DOHH2 (cell line): ENCODE measurements around the gene EIF4EBP3.

Experiments
- H3F3A ChIP-seq: fragments of 200-600 bp; sonication (generic), shearing (Covaris generic); 2 replicates; pipeline ENCODE4 v1.6.0; 2016; ENCODE audit warnings: antibody characterized with exemption, mild to moderate bottlenecking; ENCODE audit not compliant: control insufficient read depth, insufficient read depth
- H3K27ac ChIP-seq: fragments of 200-600 bp; sonication (generic); 2 replicates; pipeline ENCODE4 v1.5.1; 2014; ENCODE audit warnings: low read depth, mild to moderate bottlenecking, low read length, moderate library complexity
- H3K27me3 ChIP-seq: fragments of 200-600 bp; sonication (generic); 2 replicates; pipeline ENCODE4 v1.6.1; 2014; ENCODE audit warnings: mild to moderate bottlenecking, low read length, mixed read lengths; ENCODE audit not compliant: control insufficient read depth
- H3K36me3 ChIP-seq: fragments of 200-600 bp; sonication (generic); 2 replicates; pipeline ENCODE4 v1.6.1; 2014; ENCODE audit warnings: mild to moderate bottlenecking, low read length, moderate library complexity, mixed read lengths; ENCODE audit not compliant: control insufficient read depth
- H3K4me1 ChIP-seq: fragments of 200-600 bp; sonication (generic); 2 replicates; pipeline ENCODE4 v1.6.1; 2014; ENCODE audit warnings: mild to moderate bottlenecking, low read length, mixed read lengths; ENCODE audit not compliant: control insufficient read depth
- H3K4me2 ChIP-seq: fragments of 200-600 bp; sonication (generic); 2 replicates; pipeline ENCODE4 v1.6.0; 2014; ENCODE audit warnings: mild to moderate bottlenecking, low read length, moderate library complexity
- H3K4me3 ChIP-seq: fragments of 200-600 bp; sonication (generic); 2 replicates; pipeline ENCODE4 v1.5.1; 2014; ENCODE audit warnings: mild to moderate bottlenecking, low read length, mixed read lengths
- H3K79me2 ChIP-seq: fragments of 200-600 bp; sonication (generic); 2 replicates; pipeline ENCODE4 v1.6.1; 2014; ENCODE audit warnings: mild to moderate bottlenecking, low read length, mixed read lengths; ENCODE audit not compliant: control insufficient read depth
- H3K9me2 ChIP-seq: fragments of 200-600 bp; sonication (generic); replicated peaks from 2 replicates; pipeline ENCODE4 v1.6.1; 2014; ENCODE audit warnings: mild to moderate bottlenecking, low read length, mixed read lengths; ENCODE audit not compliant: control insufficient read depth
- H3K9me3 ChIP-seq: fragments of 200-600 bp; sonication (generic); 2 replicates; pipeline ENCODE4 v1.6.1; 2014; ENCODE audit warnings: antibody characterized with exemption, low read length, mixed read lengths; ENCODE audit not compliant: control insufficient read depth, insufficient read depth
- H4K20me1 ChIP-seq: fragments of 200-600 bp; sonication (generic); 2 replicates; pipeline ENCODE4 v1.6.0; 2014; ENCODE audit warnings: low read depth, mild to moderate bottlenecking, antibody characterized with exemption, low read length, moderate library complexity; ENCODE audit not compliant: control insufficient read depth, insufficient read depth
- EZH2phosphoT487 ChIP-seq: fragments of 200-600 bp; sonication (generic); IDR thresholded peaks from 2 replicates; pipeline ENCODE4 v1.6.1; 2017; ENCODE audit warnings: borderline replicate concordance, mild to moderate bottlenecking, antibody characterized with exemption, low read length, moderate library complexity, mixed read lengths
- TF ChIP-seq, protein P1 (sequence below): fragments of 200-600 bp; sonication (generic); IDR thresholded peaks from one replicate; pipeline ENCODE4 v1.5.1; 2014; ENCODE audit warnings: antibody characterized with exemption, mild to moderate bottlenecking, low read depth, low read length; ENCODE audit not compliant: poor library complexity, severe bottlenecking

EIF4EBP3 gene

DNA sequence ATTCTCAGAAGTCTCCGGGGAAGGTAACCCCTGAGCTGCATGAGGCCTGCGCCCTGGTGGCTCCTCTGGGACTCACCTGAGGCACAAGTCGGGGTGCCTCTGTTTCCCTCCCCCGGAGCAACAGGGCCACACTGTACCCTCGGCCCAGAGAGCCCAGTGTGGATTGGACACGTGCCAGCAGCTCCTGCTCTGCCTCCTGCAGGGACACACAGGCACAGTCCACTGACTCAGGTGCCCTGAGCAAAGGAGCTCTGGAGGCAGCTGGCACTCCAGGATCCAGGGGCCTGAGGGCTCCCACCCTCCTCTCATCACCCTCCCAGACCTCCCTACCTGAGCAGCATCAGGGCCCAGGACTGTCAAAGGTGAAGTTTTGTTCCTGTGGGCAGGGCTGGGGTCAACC, 46.7 kb downstream of the EIF4EBP3 start:
- peaks cover 15% of the 10 kb centered on the region for H3K27me3 ChIP-seq
- H3K9me3 ChIP-seq = no peaks in the 10 kb centered on the region
- H3K4me1 ChIP-seq = no peaks in the 10 kb centered on the region
- H3K79me2 ChIP-seq = no peaks in the 10 kb centered on the region
- no peak overlapping the region for H3K4me3 ChIP-seq
- H3K36me3 ChIP-seq = no peaks in the 10 kb centered on the region
- TF ChIP-seq EZH2phosphoT487 = no peak
- TF ChIP-seq, protein P1, sequence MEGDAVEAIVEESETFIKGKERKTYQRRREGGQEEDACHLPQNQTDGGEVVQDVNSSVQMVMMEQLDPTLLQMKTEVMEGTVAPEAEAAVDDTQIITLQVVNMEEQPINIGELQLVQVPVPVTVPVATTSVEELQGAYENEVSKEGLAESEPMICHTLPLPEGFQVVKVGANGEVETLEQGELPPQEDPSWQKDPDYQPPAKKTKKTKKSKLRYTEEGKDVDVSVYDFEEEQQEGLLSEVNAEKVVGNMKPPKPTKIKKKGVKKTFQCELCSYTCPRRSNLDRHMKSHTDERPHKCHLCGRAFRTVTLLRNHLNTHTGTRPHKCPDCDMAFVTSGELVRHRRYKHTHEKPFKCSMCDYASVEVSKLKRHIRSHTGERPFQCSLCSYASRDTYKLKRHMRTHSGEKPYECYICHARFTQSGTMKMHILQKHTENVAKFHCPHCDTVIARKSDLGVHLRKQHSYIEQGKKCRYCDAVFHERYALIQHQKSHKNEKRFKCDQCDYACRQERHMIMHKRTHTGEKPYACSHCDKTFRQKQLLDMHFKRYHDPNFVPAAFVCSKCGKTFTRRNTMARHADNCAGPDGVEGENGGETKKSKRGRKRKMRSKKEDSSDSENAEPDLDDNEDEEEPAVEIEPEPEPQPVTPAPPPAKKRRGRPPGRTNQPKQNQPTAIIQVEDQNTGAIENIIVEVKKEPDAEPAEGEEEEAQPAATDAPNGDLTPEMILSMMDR = no peak
- H4K20me1 ChIP-seq = no peaks in the 10 kb centered on the region
- no peak overlapping the region for H3K4me2 ChIP-seq
- no peaks in the 10 kb centered on the region for H3K9me2 ChIP-seq
- no peak overlapping the region for H3K27ac ChIP-seq
- H3F3A ChIP-seq = no peaks in the 10 kb centered on the region

DNA sequence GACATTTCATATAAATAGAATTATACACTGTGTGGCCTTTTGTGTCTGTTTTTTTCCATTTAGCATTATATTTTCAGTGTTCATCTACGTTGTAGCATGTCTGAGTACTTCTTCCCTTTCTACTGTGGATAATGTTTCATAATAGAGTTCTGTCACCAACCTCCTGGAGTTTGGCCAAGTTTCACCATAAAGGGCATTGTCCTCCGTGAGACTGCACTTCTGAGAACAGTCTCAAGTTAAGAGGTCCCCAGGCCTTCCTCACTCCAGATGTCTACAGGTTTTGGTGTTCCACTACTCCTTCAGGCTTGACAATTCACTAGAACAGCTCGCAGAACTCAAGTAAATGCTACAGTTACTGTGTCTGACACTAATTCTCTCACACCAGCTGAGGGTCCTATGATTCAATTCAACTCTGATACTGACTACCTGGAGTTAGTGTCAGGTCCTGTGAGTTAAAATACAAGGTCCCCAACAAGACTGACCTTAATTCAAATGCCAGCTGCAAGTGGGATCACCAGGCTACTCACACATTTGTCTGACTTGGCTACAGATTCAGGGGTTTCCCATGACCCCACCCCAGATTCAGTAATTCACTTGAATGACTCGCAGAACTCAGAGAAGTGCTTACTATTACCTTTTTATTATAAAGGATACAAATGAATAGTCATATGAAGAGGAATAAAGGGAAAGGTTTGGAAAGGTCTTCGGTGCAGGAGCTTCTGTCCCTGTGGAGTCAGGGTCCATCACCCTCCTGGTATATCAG, 48.3 kb downstream of the EIF4EBP3 start:
- no peaks in the 10 kb centered on the region for H3K9me3 ChIP-seq
- no peak for TF ChIP-seq EZH2phosphoT487
- TF ChIP-seq, protein P1 = no peak

GRCh38 chr5:140596321-140596741, 48.9 kb downstream of the EIF4EBP3 start:
- no peak overlapping the region for H3K4me2 ChIP-seq
- TF ChIP-seq, protein P1 = no peak
- no peaks in the 10 kb centered on the region for H4K20me1 ChIP-seq
- no peaks in the 10 kb centered on the region for H3F3A ChIP-seq
- H3K36me3 ChIP-seq = no peaks in the 10 kb centered on the region
- H3K4me1 ChIP-seq = no peaks in the 10 kb centered on the region
- no peaks in the 10 kb centered on the region for H3K79me2 ChIP-seq
- H3K9me3 ChIP-seq = no peaks in the 10 kb centered on the region
- no peak overlapping the region for H3K27ac ChIP-seq
- peaks cover 15% of the 10 kb centered on the region for H3K27me3 ChIP-seq
- H3K9me2 ChIP-seq = no peaks in the 10 kb centered on the region
- H3K4me3 ChIP-seq = no peak overlapping the region

More for the DNA sequence above, 48.3 kb downstream of the EIF4EBP3 start:
- H4K20me1 ChIP-seq = no peaks in the 10 kb centered on the region
- no peaks in the 10 kb centered on the region for H3F3A ChIP-seq
- no peak overlapping the region for H3K4me2 ChIP-seq
- H3K4me1 ChIP-seq = no peaks in the 10 kb centered on the region
- no peaks in the 10 kb centered on the region for H3K79me2 ChIP-seq
- H3K27me3 ChIP-seq = peaks cover 15% of the 10 kb centered on the region
- no peak overlapping the region for H3K27ac ChIP-seq
- no peak overlapping the region for H3K4me3 ChIP-seq
- H3K36me3 ChIP-seq = no peaks in the 10 kb centered on the region
- no peaks in the 10 kb centered on the region for H3K9me2 ChIP-seq
